Naive thymus-derived CD8-positive, alpha-beta T cell (primary cell): ENCODE results near the gene E2F6. TPM values are rescaled to one million over a fixed set of nuclear protein-coding genes. Genes with fewer than 3 reads are reported as not detected.

Experiments used
- ATAC-seq, 2 donors: fragments of 150-1000 bp; cut with Tn5 transposase in 1 of 2; sonication (Bioruptor Pico), chemical (Tn5 transposase) in 1 of 2; 1 replicate in 1 of 2; 2 replicates in 1 of 2; pipeline ENCODE4 v1.10.0; 2021; ENCODE audit warnings: mild to moderate bottlenecking in 2 of 2, moderate library complexity in 2 of 2
- POLR2A ChIA-PET: fragments of 350-600 bp; sonication (Branson Sonifier 250); formaldehyde crosslinking; loops from one replicate; lab custom pipeline; 2021; ENCODE audit warnings: antibody characterized with exemption; lab: Charles Lee
- DNase-seq, 10 donors: peaks; one replicate each; pipeline versions ENCODE4 v3.0.0 to v3.0.0-alpha.2; 2020 to 2022
- H3K27ac Mint-ChIP-seq, 10 donors: one replicate each; pipeline ENCODE4 v1.8.0; 2020 to 2022; ENCODE audit warnings: mild to moderate bottlenecking in 10 of 10, mixed read lengths in 10 of 10, moderate library complexity in 4 of 10, inconsistent platforms in 1 of 10
- H3K27me3 Mint-ChIP-seq, 5 donors: one replicate each; pipeline ENCODE4 v1.8.0; 2021 to 2022; ENCODE audit warnings: mixed read lengths in 5 of 5
- H3K36me3 Mint-ChIP-seq, 3 donors: one replicate each; pipeline ENCODE4 v1.8.0; 2020 to 2022; ENCODE audit warnings: mixed read lengths in 3 of 3, mild to moderate bottlenecking in 2 of 3, inconsistent platforms in 1 of 3
- H3K4me1 Mint-ChIP-seq, 4 donors: one replicate each; pipeline ENCODE4 v1.8.0; 2021 to 2022; ENCODE audit warnings: mixed read lengths in 4 of 4
- H3K4me3 Mint-ChIP-seq, 10 donors: one replicate each; pipeline ENCODE4 v1.8.0; 2020 to 2022; ENCODE audit warnings: mild to moderate bottlenecking in 10 of 10, mixed read lengths in 10 of 10, moderate library complexity in 6 of 10, inconsistent platforms in 1 of 10
- H3K9me3 Mint-ChIP-seq, 9 donors: one replicate each; pipeline ENCODE4 v1.8.0; 2020 to 2022; ENCODE audit warnings: mixed read lengths in 9 of 9, mild to moderate bottlenecking in 3 of 9, inconsistent platforms in 1 of 9, moderate library complexity in 1 of 9
- polyA plus RNA-seq, 3 donors: library from polyadenylated mRNA; unstranded; fragments of 300-500 nt; fragmentation: Illumina TruSeq; gene quantifications; one replicate each; pipeline ENCODE4 v1.2.3, GENCODE V29; 2021
- total RNA-seq, 8 experiments: library from RNA in 2 of 8; stranded (reverse) in 2 of 8; gene quantifications; one replicate each; pipeline ENCODE4 v1.2.3 and lab custom pipeline; 2021 to 2026

Gene E2F6
- total and polyA plus RNA-seq, 5 experiments from 2014 or later: 2.3 to 14.3 (median 4.6) TPM

GRCh38 chr2:11416931-11417330, 49.0 kb downstream of the E2F6 start:
- H3K4me1 Mint-ChIP-seq: no peaks in the 10 kb centered on the region
- POLR2A ChIA-PET: no interaction called here
- H3K27ac Mint-ChIP-seq: no peak overlapping the region
- H3K36me3 Mint-ChIP-seq: peaks cover 0 to 4% (median 0%) of the 10 kb centered on the region in 3 donors
- no peak for ATAC-seq
- H3K27me3 Mint-ChIP-seq: peaks cover 8 to 26% (median 10%) of the 10 kb centered on the region in 5 donors
- H3K4me3 Mint-ChIP-seq: no peak overlapping the region
- DNase-seq: no peak
- peaks cover 0 to 24% (median 9%) of the 10 kb centered on the region in 9 donors for H3K9me3 Mint-ChIP-seq

- Mint-ChIP-seq H3K27ac (no peak overlapping the region), H3K9me3 (peaks cover 0 to 24% (median 9%) of the 10 kb centered on the region in 9 donors), H3K4me3 (no peak overlapping the region), H3K4me1 (peaks cover 0 to 3% (median 0%) of the 10 kb centered on the region in 4 donors), H3K36me3 (peaks cover 0 to 4% (median 0%) of the 10 kb centered on the region in 3 donors), H3K27me3 (peaks cover 8 to 26% (median 10%) of the 10 kb centered on the region in 5 donors)
- DNase-seq (no peak), ATAC-seq (no peak)
- POLR2A ChIA-PET: no interaction called here
Measured at GRCh38 chr2:11416186-11416585, 49.8 kb downstream of the E2F6 start.

GRCh38 chr2:11414372-11415124, 51.4 kb downstream of the E2F6 start:
- Mint-ChIP-seq H3K4me3 (no peak overlapping the region), H3K36me3 (peaks cover 0 to 4% (median 0%) of the 10 kb centered on the region in 3 donors), H3K27me3 (peaks cover 8 to 26% (median 13%) of the 10 kb centered on the region in 5 donors), H3K27ac (peak overlapping the region in 1 of 10 donors; percentile 34), H3K4me1 (peaks cover 0 to 3% (median 0%) of the 10 kb centered on the region in 4 donors), H3K9me3 (peaks cover 0 to 24% (median 9%) of the 10 kb centered on the region in 9 donors)
- POLR2A ChIA-PET: no interaction called here
- DNase-seq (no peak), ATAC-seq (no peak)

GRCh38 chr2:11412449-11412810, 53.5 kb downstream of the E2F6 start:
- ATAC-seq (no peak), DNase-seq (no peak)
- Mint-ChIP-seq H3K27ac (peak overlapping the region in 1 of 10 donors; percentile 61), H3K36me3 (no peaks in the 10 kb centered on the region), H3K9me3 (peaks cover 0 to 12% (median 0%) of the 10 kb centered on the region in 9 donors), H3K4me1 (peaks cover 0 to 3% (median 0%) of the 10 kb centered on the region in 4 donors), H3K4me3 (no peak overlapping the region), H3K27me3 (peaks cover 13 to 30% (median 16%) of the 10 kb centered on the region in 5 donors)
- POLR2A ChIA-PET: no interaction called here

GRCh38 chr2:11411768-11412448, 54.1 kb downstream of the E2F6 start:
- H3K36me3 Mint-ChIP-seq: no peaks in the 10 kb centered on the region
- peak overlapping the region in 1 of 10 donors; percentile 18 for H3K4me3 Mint-ChIP-seq
- peaks cover 0 to 6% (median 0%) of the 10 kb centered on the region in 9 donors for H3K9me3 Mint-ChIP-seq
- H3K27me3 Mint-ChIP-seq: peaks cover 15 to 35% (median 16%) of the 10 kb centered on the region in 5 donors
- POLR2A ChIA-PET: no interaction called here
- H3K27ac Mint-ChIP-seq: peak overlapping the region in 1 of 10 donors; percentile 57
- DNase-seq (no peak), ATAC-seq (no peak)
- H3K4me1 Mint-ChIP-seq: peaks cover 0 to 3% (median 0%) of the 10 kb centered on the region in 4 donors

GRCh38 chr2:11411244-11411643, 54.7 kb downstream of the E2F6 start:
- no peak overlapping the region for H3K4me3 Mint-ChIP-seq
- POLR2A ChIA-PET: no interaction called here

GRCh38 chr2:11410101-11410500, 55.9 kb downstream of the E2F6 start:
- POLR2A ChIA-PET: no interaction called here
- H3K27ac Mint-ChIP-seq: no peak overlapping the region
- H3K27me3 Mint-ChIP-seq: peaks cover 13 to 30% (median 16%) of the 10 kb centered on the region in 5 donors

More at GRCh38 chr2:11411244-11411643, 54.7 kb downstream of the E2F6 start:
- ATAC-seq: no peak
- Mint-ChIP-seq H3K36me3 (no peaks in the 10 kb centered on the region), H3K4me1 (peaks cover 0 to 3% (median 0%) of the 10 kb centered on the region in 4 donors), H3K9me3 (peaks cover 0 to 4% (median 0%) of the 10 kb centered on the region in 9 donors), H3K27me3 (peaks cover 15 to 39% (median 16%) of the 10 kb centered on the region in 5 donors), H3K27ac (no peak overlapping the region)
- DNase-seq: no peak

GRCh38 chr2:11409572-11409959, 56.4 kb downstream of the E2F6 start:
- H3K36me3 Mint-ChIP-seq: no peaks in the 10 kb centered on the region
- H3K9me3 Mint-ChIP-seq: no peaks in the 10 kb centered on the region
- peaks cover 12 to 30% (median 15%) of the 10 kb centered on the region in 5 donors for H3K27me3 Mint-ChIP-seq
- H3K4me1 Mint-ChIP-seq: peaks cover 0 to 3% (median 0%) of the 10 kb centered on the region in 4 donors
- ATAC-seq (no peak), DNase-seq (no peak)
- no peak overlapping the region for H3K4me3 Mint-ChIP-seq
- no peak overlapping the region for H3K27ac Mint-ChIP-seq
- POLR2A ChIA-PET: no interaction called here

More at GRCh38 chr2:11410101-11410500, 55.9 kb downstream of the E2F6 start:
- ATAC-seq (no peak), DNase-seq (no peak)
- Mint-ChIP-seq H3K4me1 (peaks cover 0 to 3% (median 0%) of the 10 kb centered on the region in 4 donors), H3K4me3 (no peak overlapping the region), H3K36me3 (no peaks in the 10 kb centered on the region), H3K9me3 (no peaks in the 10 kb centered on the region)

GRCh38 chr2:11408959-11409571, 56.9 kb downstream of the E2F6 start:
- POLR2A ChIA-PET: no interaction called here
- DNase-seq: no peak

GRCh38 chr2:11407413-11407812, 58.5 kb downstream of the E2F6 start:
- H3K27ac Mint-ChIP-seq: no peak overlapping the region
- H3K4me3 Mint-ChIP-seq: no peak overlapping the region
- DNase-seq (no peak), ATAC-seq (no peak)
- H3K27me3 Mint-ChIP-seq: peaks cover 8 to 15% (median 8%) of the 10 kb centered on the region in 5 donors
- H3K4me1 Mint-ChIP-seq: peaks cover 0 to 3% (median 0%) of the 10 kb centered on the region in 4 donors
- H3K36me3 Mint-ChIP-seq: no peaks in the 10 kb centered on the region
- POLR2A ChIA-PET: no interaction called here
- H3K9me3 Mint-ChIP-seq: peaks cover 0 to 2% (median 0%) of the 10 kb centered on the region in 9 donors

More at GRCh38 chr2:11408959-11409571, 56.9 kb downstream of the E2F6 start:
- Mint-ChIP-seq H3K4me1 (peaks cover 0 to 3% (median 0%) of the 10 kb centered on the region in 4 donors), H3K9me3 (no peaks in the 10 kb centered on the region), H3K27me3 (peaks cover 12 to 30% (median 14%) of the 10 kb centered on the region in 5 donors), H3K4me3 (no peak overlapping the region), H3K27ac (peak overlapping the region in 1 of 10 donors; percentile 77), H3K36me3 (no peaks in the 10 kb centered on the region)
- no peak for ATAC-seq

- H3K4me1 Mint-ChIP-seq: peaks cover 0 to 3% (median 0%) of the 10 kb centered on the region in 4 donors
- no peak overlapping the region for H3K4me3 Mint-ChIP-seq
- peaks cover 0 to 2% (median 0%) of the 10 kb centered on the region in 9 donors for H3K9me3 Mint-ChIP-seq
- H3K27ac Mint-ChIP-seq: peak overlapping the region in 1 of 10 donors; percentile 57
- DNase-seq (no peak), ATAC-seq (no peak)
- H3K36me3 Mint-ChIP-seq: no peaks in the 10 kb centered on the region
- POLR2A ChIA-PET: no interaction called here
- peaks cover 4 to 13% (median 8%) of the 10 kb centered on the region in 5 donors for H3K27me3 Mint-ChIP-seq
Measured at GRCh38 chr2:11406958-11407381, 59.0 kb downstream of the E2F6 start.

GRCh38 chr2:11406267-11406957, 59.5 kb downstream of the E2F6 start:
- ATAC-seq: no peak
- Mint-ChIP-seq H3K27ac (no peak overlapping the region), H3K4me1 (no peaks in the 10 kb centered on the region), H3K4me3 (no peak overlapping the region), H3K27me3 (peaks cover 4 to 13% (median 8%) of the 10 kb centered on the region in 5 donors), H3K9me3 (peaks cover 0 to 2% (median 0%) of the 10 kb centered on the region in 9 donors), H3K36me3 (no peaks in the 10 kb centered on the region)
- no peak for DNase-seq
- POLR2A ChIA-PET: no interaction called here
